Measurements from ENCODE around the gene ECM1.

ECM1 gene

GRCh38 chr1:150535511-150536287, 27.8 kb downstream of the ECM1 start:
- Histone ChIP-seq H3K9me3 (ENCODE audit: insufficient read depth, low read depth, low read length) (no peaks in the 10 kb centered on the region), H3K4me2 (ENCODE audit: low read depth, low read length, poor library complexity, severe bottlenecking) (no peak overlapping the region), H3F3A (ENCODE audit: low read depth) (no peaks in the 10 kb centered on the region), H3K4me3 (ENCODE audit: low read length, poor library complexity, severe bottlenecking) (no peak overlapping the region), H3K9me2 (replicated peaks; ENCODE audit: low read depth, low read length) (no peaks in the 10 kb centered on the region), H2AFZ (ENCODE audit: low read length) (no peak overlapping the region), H3K9ac (ENCODE audit: low read depth, low read length, poor library complexity, severe bottlenecking) (no peak overlapping the region), H3K4me1 (ENCODE audit: insufficient read depth, low read length, poor library complexity, severe bottlenecking) (no peaks in the 10 kb centered on the region), H4K20me1 (ENCODE audit: insufficient read depth, low read length, poor library complexity, severe bottlenecking) (no peaks in the 10 kb centered on the region), H3K27me3 (ENCODE audit: insufficient read depth, low read length, poor library complexity, severe bottlenecking) (no peaks in the 10 kb centered on the region), H3K79me2 (ENCODE audit: insufficient read depth, low read length) (no peaks in the 10 kb centered on the region), H3K36me3 (ENCODE audit: insufficient read depth, low read length) (no peaks in the 10 kb centered on the region)
- TF ChIP-seq CTCF (conservative IDR thresholded peaks at IDR 0.05; ENCODE audit: low read length), result no peak
- no peak for TF ChIP-seq EZH2phosphoT487 (IDR thresholded peaks at IDR 0.05; ENCODE audit: borderline replicate concordance)

GRCh38 chr1:150536836-150537731, 29.2 kb downstream of the ECM1 start:
- Histone ChIP-seq H2AFZ (ENCODE audit: low read length) (no peak overlapping the region), H3K36me3 (ENCODE audit: insufficient read depth, low read length) (no peaks in the 10 kb centered on the region), H3K4me1 (ENCODE audit: insufficient read depth, low read length, poor library complexity, severe bottlenecking) (no peaks in the 10 kb centered on the region), H3K9me3 (ENCODE audit: insufficient read depth, low read depth, low read length) (no peaks in the 10 kb centered on the region), H3F3A (ENCODE audit: low read depth) (no peaks in the 10 kb centered on the region), H3K9me2 (replicated peaks; ENCODE audit: low read depth, low read length) (no peaks in the 10 kb centered on the region), H3K27me3 (ENCODE audit: insufficient read depth, low read length, poor library complexity, severe bottlenecking) (no peaks in the 10 kb centered on the region), H3K79me2 (ENCODE audit: insufficient read depth, low read length) (no peaks in the 10 kb centered on the region), H4K20me1 (ENCODE audit: insufficient read depth, low read length, poor library complexity, severe bottlenecking) (no peaks in the 10 kb centered on the region), H3K4me3 (ENCODE audit: low read length, poor library complexity, severe bottlenecking) (no peak overlapping the region), H3K4me2 (ENCODE audit: low read depth, low read length, poor library complexity, severe bottlenecking) (no peak overlapping the region), H3K9ac (ENCODE audit: low read depth, low read length, poor library complexity, severe bottlenecking) (no peak overlapping the region)
- TF ChIP-seq CTCF (conservative IDR thresholded peaks at IDR 0.05; ENCODE audit: low read length), result no peak
- no peak for TF ChIP-seq EZH2phosphoT487 (IDR thresholded peaks at IDR 0.05; ENCODE audit: borderline replicate concordance)

GRCh38 chr1:150537732-150538684, 30.1 kb downstream of the ECM1 start:
- H3K9ac ChIP-seq (ENCODE audit: low read depth, low read length, poor library complexity, severe bottlenecking), result no peak overlapping the region

More at GRCh38 chr1:150537732-150538684, 30.1 kb downstream of the ECM1 start:
- H3K4me3 ChIP-seq (ENCODE audit: low read length, poor library complexity, severe bottlenecking), result no peak overlapping the region
- TF ChIP-seq CTCF (conservative IDR thresholded peaks at IDR 0.05; ENCODE audit: low read length), result peak; percentile 33
- TF ChIP-seq EZH2phosphoT487 (IDR thresholded peaks at IDR 0.05; ENCODE audit: borderline replicate concordance), result no peak
- no peaks in the 10 kb centered on the region for H3K9me2 ChIP-seq (replicated peaks; ENCODE audit: low read depth, low read length)
- H3K27me3 ChIP-seq (ENCODE audit: insufficient read depth, low read length, poor library complexity, severe bottlenecking), result no peaks in the 10 kb centered on the region
- no peaks in the 10 kb centered on the region for H4K20me1 ChIP-seq (ENCODE audit: insufficient read depth, low read length, poor library complexity, severe bottlenecking)
- H3F3A ChIP-seq (ENCODE audit: low read depth), result no peaks in the 10 kb centered on the region
- H3K9me3 ChIP-seq (ENCODE audit: insufficient read depth, low read depth, low read length), result no peaks in the 10 kb centered on the region
- no peaks in the 10 kb centered on the region for H3K36me3 ChIP-seq (ENCODE audit: insufficient read depth, low read length)
- no peak overlapping the region for H2AFZ ChIP-seq (ENCODE audit: low read length)
- no peaks in the 10 kb centered on the region for H3K79me2 ChIP-seq (ENCODE audit: insufficient read depth, low read length)
- no peak overlapping the region for H3K4me2 ChIP-seq (ENCODE audit: low read depth, low read length, poor library complexity, severe bottlenecking)
- H3K4me1 ChIP-seq (ENCODE audit: insufficient read depth, low read length, poor library complexity, severe bottlenecking), result no peaks in the 10 kb centered on the region
